T-helper 1 cell treated with Interleukin-12 subunit alpha and Interleukin-12 subunit beta and Interleukin-4 antibody, amounts not matched to agents 30 μg/mL and 1 μg/mL, for 36 hours (primary cell): Measurements from ENCODE around the gene USP2.

ENCODE experiments used
- H3K27ac Mint-ChIP-seq: one replicate; pipeline ENCODE4 v1.8.0; 2021; ENCODE audit warnings: mild to moderate bottlenecking, mixed read lengths
- H3K27me3 Mint-ChIP-seq: one replicate; pipeline ENCODE4 v1.8.0; 2021; ENCODE audit warnings: low read depth, mixed read lengths
- H3K36me3 Mint-ChIP-seq: one replicate; pipeline ENCODE4 v1.8.0; 2021; ENCODE audit warnings: low read depth, mixed read lengths
- H3K4me1 Mint-ChIP-seq: one replicate; pipeline ENCODE4 v1.8.0; 2021; ENCODE audit warnings: low read depth, mixed read lengths
- H3K4me3 Mint-ChIP-seq: one replicate; pipeline ENCODE4 v1.8.0; 2021; ENCODE audit warnings: mild to moderate bottlenecking, moderate library complexity, mixed read lengths
- H3K9me3 Mint-ChIP-seq: one replicate; pipeline ENCODE4 v1.8.0; 2021; ENCODE audit warnings: mixed read lengths

USP2 gene

GRCh38 chr11:119316016-119316728 lies 65.3 kb downstream of the USP2 start:
- Mint-ChIP-seq H3K9me3 (no peaks in the 10 kb centered on the region), H3K4me3 (peak overlapping the region; percentile 63), H3K4me1 (peaks cover 15% of the 10 kb centered on the region), H3K36me3 (no peaks in the 10 kb centered on the region), H3K27me3 (peaks cover 35% of the 10 kb centered on the region), H3K27ac (no peak overlapping the region)

GRCh38 chr11:119315131-119316015 lies 66.1 kb downstream of the USP2 start:
- Mint-ChIP-seq H3K4me3 (peak overlapping the region; percentile 48), H3K4me1 (peaks cover 15% of the 10 kb centered on the region), H3K9me3 (no peaks in the 10 kb centered on the region), H3K27me3 (peaks cover 35% of the 10 kb centered on the region), H3K36me3 (no peaks in the 10 kb centered on the region), H3K27ac (no peak overlapping the region)

GRCh38 chr11:119314726-119315125 lies 66.8 kb downstream of the USP2 start:
- H3K36me3 Mint-ChIP-seq, result no peaks in the 10 kb centered on the region
- H3K4me1 Mint-ChIP-seq, result peaks cover 12% of the 10 kb centered on the region
- H3K9me3 Mint-ChIP-seq, result no peaks in the 10 kb centered on the region
- H3K27ac Mint-ChIP-seq, result no peak overlapping the region
- no peak overlapping the region for H3K4me3 Mint-ChIP-seq
- peaks cover 34% of the 10 kb centered on the region for H3K27me3 Mint-ChIP-seq

- H3K9me3 Mint-ChIP-seq, result no peaks in the 10 kb centered on the region
- no peak overlapping the region for H3K27ac Mint-ChIP-seq
- H3K4me3 Mint-ChIP-seq, result no peak overlapping the region
- peaks cover 8% of the 10 kb centered on the region for H3K27me3 Mint-ChIP-seq
- H3K36me3 Mint-ChIP-seq, result no peaks in the 10 kb centered on the region
- peaks cover 17% of the 10 kb centered on the region for H3K4me1 Mint-ChIP-seq
Observed at GRCh38 chr11:119310682-119311052, 70.8 kb downstream of the USP2 start.

GRCh38 chr11:119309953-119310681 lies 71.4 kb downstream of the USP2 start:
- Mint-ChIP-seq H3K9me3 (no peaks in the 10 kb centered on the region), H3K4me1 (peaks cover 18% of the 10 kb centered on the region), H3K36me3 (peaks cover 2% of the 10 kb centered on the region), H3K4me3 (no peak overlapping the region), H3K27me3 (peaks cover 4% of the 10 kb centered on the region), H3K27ac (no peak overlapping the region)

GRCh38 chr11:119309411-119309810 lies 72.1 kb downstream of the USP2 start:
- H3K36me3 Mint-ChIP-seq, result peaks cover 3% of the 10 kb centered on the region
- H3K27ac Mint-ChIP-seq, result no peak overlapping the region
- peaks cover 22% of the 10 kb centered on the region for H3K4me1 Mint-ChIP-seq
- no peak overlapping the region for H3K4me3 Mint-ChIP-seq
- peaks cover 4% of the 10 kb centered on the region for H3K27me3 Mint-ChIP-seq
- no peaks in the 10 kb centered on the region for H3K9me3 Mint-ChIP-seq

GRCh38 chr11:119307974-119308373 lies 73.5 kb downstream of the USP2 start:
- no peaks in the 10 kb centered on the region for H3K27me3 Mint-ChIP-seq
- no peak overlapping the region for H3K4me3 Mint-ChIP-seq
- H3K27ac Mint-ChIP-seq, result no peak overlapping the region
- H3K36me3 Mint-ChIP-seq, result peaks cover 15% of the 10 kb centered on the region
- H3K4me1 Mint-ChIP-seq, result peaks cover 22% of the 10 kb centered on the region
- no peaks in the 10 kb centered on the region for H3K9me3 Mint-ChIP-seq

GRCh38 chr11:119307219-119307618 lies 74.3 kb downstream of the USP2 start:
- Mint-ChIP-seq H3K27ac (no peak overlapping the region), H3K4me3 (no peak overlapping the region), H3K4me1 (peaks cover 22% of the 10 kb centered on the region), H3K27me3 (no peaks in the 10 kb centered on the region), H3K9me3 (no peaks in the 10 kb centered on the region), H3K36me3 (peaks cover 21% of the 10 kb centered on the region)

GRCh38 chr11:119306373-119306890 lies 75.1 kb downstream of the USP2 start:
- Mint-ChIP-seq H3K36me3 (peaks cover 22% of the 10 kb centered on the region), H3K4me1 (peaks cover 22% of the 10 kb centered on the region), H3K4me3 (peak overlapping the region; percentile 5), H3K9me3 (no peaks in the 10 kb centered on the region), H3K27me3 (no peaks in the 10 kb centered on the region), H3K27ac (peak overlapping the region; percentile 70)

GRCh38 chr11:119305556-119306372 lies 75.7 kb downstream of the USP2 start:
- Mint-ChIP-seq H3K27ac (peak overlapping the region; percentile 77), H3K36me3 (peaks cover 26% of the 10 kb centered on the region), H3K27me3 (no peaks in the 10 kb centered on the region), H3K9me3 (no peaks in the 10 kb centered on the region), H3K4me3 (no peak overlapping the region), H3K4me1 (peaks cover 22% of the 10 kb centered on the region)
